Fibroblast of lung (primary cell): ENCODE results near the gene PIP4K2A.

Source experiments
- CTCF ChIP-seq, 2 donors: IDR thresholded peaks in 1 of 2; conservative IDR thresholded peaks in 1 of 2; 1 replicate in 1 of 2; 2 replicates in 1 of 2; pipeline ENCODE4 v1.5.1; 2011 to 2012; ENCODE audit warnings: low read length in 2 of 2, control low read depth in 1 of 2, inconsistent platforms in 1 of 2, low read depth in 1 of 2, mild to moderate bottlenecking in 1 of 2
- EZH2 ChIP-seq: IDR thresholded peaks from 2 replicates; pipeline ENCODE4 v1.5.1; 2012; ENCODE audit warnings: low read length, control low read depth, mild to moderate bottlenecking; ENCODE audit errors: missing control alignments

- TF ChIP-seq CTCF (conservative IDR thresholded peaks at IDR 0.05 in 1 of 2, IDR thresholded peaks at IDR 0.05 in 1 of 2; ENCODE audit: low read depth in 1 of 2, low read length in 2 of 2) (peak in 1 of 2 donors; percentile 0), EZH2 (no peak)
Measured at GRCh38 chr10:22640359-22640758, 74.0 kb downstream of the PIP4K2A start.
